Activated CD4-positive, alpha-beta memory T cell treated with anti-CD3 and anti-CD28 coated beads for 36 hours (primary cell): ENCODE data around the gene RGPD4. TPM values are rescaled to one million over a fixed set of nuclear protein-coding genes. Genes with fewer than 3 reads are reported as not detected.
"Not testable (repeated sequence)": the region's sequence is repeated elsewhere in the genome, so short reads cannot be mapped to it uniquely, and the experiment has no call there.

Experiments used
- CTCF ChIA-PET: fragments of 350-600 bp; sonication (Branson Sonifier 250); formaldehyde crosslinking; loops from one replicate; lab custom pipeline; 2021; ENCODE audit warnings: antibody characterized with exemption, inconsistent platforms; lab: Charles Lee
- POLR2A ChIA-PET: fragments of 350-600 bp; sonication (Branson Sonifier 250); formaldehyde crosslinking; loops from one replicate; lab custom pipeline; 2021; ENCODE audit warnings: antibody characterized with exemption; lab: Charles Lee
- DNase-seq: peaks from one replicate; pipeline ENCODE4 v3.0.0-alpha.2; 2020
- H3K27ac Mint-ChIP-seq: one replicate; pipeline ENCODE4 v1.8.0; 2021; ENCODE audit warnings: mixed read lengths
- H3K27me3 Mint-ChIP-seq: one replicate; pipeline ENCODE4 v1.8.0; 2021; ENCODE audit warnings: mixed read lengths
- H3K36me3 Mint-ChIP-seq: one replicate; pipeline ENCODE4 v1.8.0; 2021; ENCODE audit warnings: mixed read lengths
- H3K4me1 Mint-ChIP-seq: one replicate; pipeline ENCODE4 v1.8.0; 2021; ENCODE audit warnings: low read depth, mixed read lengths
- H3K4me3 Mint-ChIP-seq: one replicate; pipeline ENCODE4 v1.8.0; 2021; ENCODE audit warnings: mild to moderate bottlenecking, mixed read lengths
- H3K9me3 Mint-ChIP-seq: one replicate; pipeline ENCODE4 v1.8.0; 2021; ENCODE audit warnings: mixed read lengths
- intact Hi-C: fragments of 100-400 bp; cut with micrococcal nuclease; formaldehyde crosslinking; loops from one replicate; pipeline ENCODE4 v1.15.1; 2023
- total RNA-seq, 2 experiments: library from RNA; stranded (reverse); gene quantifications; one replicate each; pipeline ENCODE4 v1.2.3, GENCODE V29; 2021

RGPD4 gene
- total RNA-seq, 2 experiments from 2014 or later = 0.05 TPM; not detected in 1

DNA sequence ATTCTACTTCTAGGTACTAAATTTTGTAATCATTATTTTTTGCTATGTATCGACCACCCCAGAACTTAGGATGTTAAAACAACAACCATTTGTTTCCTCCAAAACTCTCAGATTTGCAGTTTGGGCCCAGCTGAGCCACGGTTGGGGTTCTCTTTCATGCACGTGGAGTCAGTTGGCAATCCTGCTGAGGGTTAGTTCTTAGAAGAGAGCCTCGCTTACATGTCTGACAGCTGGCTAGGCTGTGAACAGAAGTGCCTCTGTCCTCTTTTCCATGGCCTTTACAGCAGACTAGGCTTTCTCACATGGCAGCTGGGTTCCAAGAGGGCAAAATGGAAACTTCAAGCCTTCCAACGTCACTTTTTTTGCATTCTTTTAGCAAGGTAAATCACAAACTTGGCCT lies 9.3 kb upstream of the RGPD4 start:
- CTCF ChIA-PET = no interaction called here
- intact Hi-C loops = no loop called here
- H3K36me3 Mint-ChIP-seq = no peaks in the 10 kb centered on the region
- POLR2A ChIA-PET = no interaction called here
- no peaks in the 10 kb centered on the region for H3K27me3 Mint-ChIP-seq
- DNase-seq = no peak
- H3K4me1 Mint-ChIP-seq = no peaks in the 10 kb centered on the region
- no peaks in the 10 kb centered on the region for H3K9me3 Mint-ChIP-seq
- H3K27ac Mint-ChIP-seq = no peak overlapping the region
- no peak overlapping the region for H3K4me3 Mint-ChIP-seq

DNA sequence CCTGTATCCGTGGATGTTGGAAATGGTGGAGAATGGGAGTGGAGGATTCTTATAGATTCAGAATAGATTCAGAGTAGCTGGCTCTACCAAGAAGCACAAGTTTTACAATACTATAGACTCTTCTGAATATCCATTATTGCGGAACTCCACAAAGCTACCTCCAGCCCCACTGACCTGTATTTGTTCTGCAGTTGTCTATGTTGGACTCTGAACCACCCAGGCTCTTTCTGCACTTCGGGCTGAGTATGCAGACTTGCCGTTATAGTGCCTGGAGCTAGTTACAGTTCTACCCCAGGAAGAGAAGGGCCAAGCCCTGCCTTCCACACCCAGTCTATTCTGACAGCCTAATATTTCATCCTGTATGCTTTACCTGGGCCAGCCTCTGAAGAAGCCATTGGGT lies 4.4 kb upstream of the RGPD4 start:
- H3K27me3 Mint-ChIP-seq = no peaks in the 10 kb centered on the region
- no peak for DNase-seq
- no peaks in the 10 kb centered on the region for H3K4me1 Mint-ChIP-seq
- ChIA-PET POLR2A (no interaction called here), CTCF (no interaction called here)
- H3K27ac Mint-ChIP-seq = no peak overlapping the region
- H3K4me3 Mint-ChIP-seq = no peak overlapping the region
- intact Hi-C loops = no loop called here
- no peaks in the 10 kb centered on the region for H3K36me3 Mint-ChIP-seq
- H3K9me3 Mint-ChIP-seq = no peaks in the 10 kb centered on the region

DNA sequence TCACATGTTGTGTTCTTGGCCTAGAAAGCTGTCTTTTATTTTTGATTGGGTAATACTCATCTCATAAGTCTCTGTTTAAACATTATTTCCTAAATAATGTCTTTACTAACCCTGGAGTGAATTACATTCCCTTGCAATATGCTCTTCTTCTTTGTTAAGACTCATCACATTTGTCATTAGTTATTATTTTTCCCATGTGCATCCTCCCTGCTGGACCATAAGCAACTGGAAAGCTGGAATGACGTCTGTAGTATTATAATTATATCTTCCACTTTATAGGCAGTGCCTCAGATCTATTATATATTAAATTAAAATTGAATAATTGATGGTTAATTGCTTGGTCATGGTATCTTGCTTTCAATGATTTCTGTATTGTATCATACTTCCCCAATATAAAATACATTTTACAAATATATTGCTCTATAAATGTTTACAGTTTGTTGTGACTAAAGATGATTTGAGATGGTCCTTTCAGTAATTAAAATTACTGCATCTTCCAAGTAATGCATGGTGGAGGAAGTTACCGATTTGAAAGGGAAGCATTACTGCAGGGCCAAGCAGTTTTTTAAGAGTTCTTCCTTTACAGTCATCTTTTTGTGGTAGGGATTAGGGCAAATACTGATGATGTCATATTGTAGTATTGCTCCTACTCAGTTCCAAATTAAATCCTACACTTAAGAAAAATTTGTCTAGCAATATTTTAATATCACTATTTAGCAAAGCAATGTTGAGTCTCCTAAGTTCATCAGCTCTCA lies 2.1 kb upstream of the RGPD4 start:
- Mint-ChIP-seq H3K4me3 (no peak overlapping the region), H3K27me3 (no peaks in the 10 kb centered on the region), H3K27ac (no peak overlapping the region), H3K4me1 (no peaks in the 10 kb centered on the region), H3K9me3 (no peaks in the 10 kb centered on the region), H3K36me3 (no peaks in the 10 kb centered on the region)
- ChIA-PET POLR2A (no interaction called here), CTCF (no interaction called here)
- intact Hi-C loops = no loop called here
- no peak for DNase-seq

DNA sequence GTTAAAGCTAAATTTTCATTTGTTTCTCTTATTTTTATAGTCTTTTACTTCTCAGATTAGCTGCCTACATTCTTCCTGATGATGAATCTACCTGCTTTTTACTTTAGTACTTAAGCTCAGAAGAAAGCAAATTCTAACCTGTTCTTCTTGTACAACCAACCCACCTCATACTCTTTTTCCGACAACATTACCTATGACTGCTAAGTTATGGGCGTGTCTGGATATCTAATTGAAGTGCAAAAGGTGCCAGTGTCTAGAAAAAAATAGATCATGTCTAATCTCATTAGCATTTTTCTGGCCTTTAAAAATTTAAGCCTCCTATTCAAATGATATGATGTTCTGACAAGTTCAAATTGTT lies 1.5 kb upstream of the RGPD4 start:
- intact Hi-C loops = no loop called here
- Mint-ChIP-seq H3K4me3 (no peak overlapping the region), H3K4me1 (no peaks in the 10 kb centered on the region), H3K27ac (no peak overlapping the region), H3K9me3 (no peaks in the 10 kb centered on the region), H3K27me3 (no peaks in the 10 kb centered on the region), H3K36me3 (no peaks in the 10 kb centered on the region)
- DNase-seq = no peak
- ChIA-PET POLR2A (no interaction called here), CTCF (no interaction called here)

DNA sequence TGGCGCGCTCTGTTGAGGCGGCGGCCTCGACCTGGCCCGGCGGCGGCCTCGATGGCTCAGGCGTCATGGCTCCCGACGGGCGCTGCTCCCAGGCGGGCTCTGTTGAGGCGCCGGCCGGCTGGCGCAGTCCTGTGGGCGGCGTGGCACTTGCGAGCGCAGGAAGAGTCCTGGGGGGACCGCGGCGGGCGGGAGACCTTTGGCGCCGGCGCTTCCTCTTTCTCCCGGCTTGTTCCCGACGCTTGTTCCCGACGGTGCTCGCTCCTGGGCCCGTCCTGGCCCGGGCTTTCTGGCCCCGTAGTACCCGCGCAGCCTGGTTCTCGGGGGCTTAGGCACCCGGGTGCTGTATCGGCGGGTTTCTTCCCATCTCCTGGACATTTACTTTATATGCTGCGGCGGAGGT lies 2.8 kb downstream of the RGPD4 start:
- intact Hi-C loops = not testable (repeated sequence)

DNA sequence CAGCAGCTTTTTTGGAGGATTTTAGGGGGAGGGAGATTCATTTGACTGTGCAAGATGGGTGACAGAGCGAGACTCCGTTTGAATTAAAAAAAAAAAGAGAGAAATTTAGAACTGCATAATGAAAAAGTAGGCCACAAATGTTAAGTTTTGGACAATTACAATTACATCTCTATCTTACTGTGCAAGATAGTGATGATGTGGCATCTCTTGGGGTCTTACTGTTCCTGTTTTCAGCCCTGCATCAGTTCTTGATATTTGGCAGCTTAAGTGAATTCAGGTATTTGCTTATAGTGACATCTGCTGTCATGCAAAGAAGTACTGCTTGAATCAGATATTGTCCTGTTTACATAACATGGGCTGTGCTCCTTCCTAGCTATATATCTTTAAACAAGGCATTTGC lies 6.5 kb downstream of the RGPD4 start:
- not testable (repeated sequence) for H3K27ac Mint-ChIP-seq, H3K9me3 Mint-ChIP-seq, DNase-seq

More for the DNA sequence above, 2.8 kb downstream of the RGPD4 start:
- H3K36me3 Mint-ChIP-seq, DNase-seq, H3K4me1 Mint-ChIP-seq, H3K27me3 Mint-ChIP-seq, CTCF ChIA-PET, H3K4me3 Mint-ChIP-seq, POLR2A ChIA-PET, H3K9me3 Mint-ChIP-seq, H3K27ac Mint-ChIP-seq: not testable (repeated sequence)

DNA sequence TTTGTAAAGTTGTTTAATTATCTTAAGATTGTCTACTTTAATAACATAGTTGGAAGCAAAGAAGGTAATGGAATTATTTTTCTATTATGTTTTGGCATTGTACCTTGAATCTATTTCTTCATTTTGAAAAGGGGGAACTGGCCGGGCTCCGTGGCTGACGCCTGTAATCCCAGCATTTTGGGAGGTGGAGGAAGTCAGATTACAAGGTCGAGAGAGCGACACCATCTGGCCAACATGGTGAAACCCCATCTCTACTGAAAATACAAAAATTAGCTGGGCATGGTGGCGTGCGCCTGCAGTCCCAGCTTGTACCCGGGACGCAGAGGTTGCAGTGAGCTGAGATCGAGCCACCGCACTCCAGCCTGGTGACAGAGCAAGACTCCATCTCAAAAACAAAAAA lies 6.9 kb downstream of the RGPD4 start:
- H3K27ac Mint-ChIP-seq, POLR2A ChIA-PET, H3K9me3 Mint-ChIP-seq, H3K27me3 Mint-ChIP-seq, H3K36me3 Mint-ChIP-seq, H3K4me1 Mint-ChIP-seq, CTCF ChIA-PET, H3K4me3 Mint-ChIP-seq, intact Hi-C loops, DNase-seq: not testable (repeated sequence)

More for the DNA sequence above, 6.5 kb downstream of the RGPD4 start:
- H3K4me3 Mint-ChIP-seq, H3K4me1 Mint-ChIP-seq, H3K27me3 Mint-ChIP-seq, H3K36me3 Mint-ChIP-seq, CTCF ChIA-PET, intact Hi-C loops, POLR2A ChIA-PET: not testable (repeated sequence)

DNA sequence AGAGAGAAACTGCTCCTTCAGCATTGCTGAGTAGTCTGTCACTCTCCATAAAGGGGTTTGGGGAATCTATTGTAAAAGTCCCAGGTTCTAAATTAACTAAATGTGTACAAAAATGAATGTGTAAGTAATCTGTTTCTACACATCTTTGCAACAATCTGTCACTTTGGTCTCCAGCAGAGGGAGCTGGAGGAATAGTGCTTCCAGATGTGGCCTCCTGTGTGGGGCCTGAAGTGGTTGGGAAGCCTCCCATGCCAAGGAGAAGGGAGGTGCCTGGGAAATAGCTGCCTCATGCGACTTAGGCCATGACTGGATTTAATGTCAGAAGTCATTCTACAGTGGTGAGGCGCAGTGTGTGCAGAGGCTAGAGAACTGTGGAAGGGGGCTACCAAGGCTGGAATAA lies 89.4 kb downstream of the RGPD4 start:
- intact Hi-C loops, H3K4me1 Mint-ChIP-seq, H3K27me3 Mint-ChIP-seq, CTCF ChIA-PET, H3K4me3 Mint-ChIP-seq, H3K27ac Mint-ChIP-seq, POLR2A ChIA-PET, H3K36me3 Mint-ChIP-seq, H3K9me3 Mint-ChIP-seq, DNase-seq: not testable (repeated sequence)

DNA sequence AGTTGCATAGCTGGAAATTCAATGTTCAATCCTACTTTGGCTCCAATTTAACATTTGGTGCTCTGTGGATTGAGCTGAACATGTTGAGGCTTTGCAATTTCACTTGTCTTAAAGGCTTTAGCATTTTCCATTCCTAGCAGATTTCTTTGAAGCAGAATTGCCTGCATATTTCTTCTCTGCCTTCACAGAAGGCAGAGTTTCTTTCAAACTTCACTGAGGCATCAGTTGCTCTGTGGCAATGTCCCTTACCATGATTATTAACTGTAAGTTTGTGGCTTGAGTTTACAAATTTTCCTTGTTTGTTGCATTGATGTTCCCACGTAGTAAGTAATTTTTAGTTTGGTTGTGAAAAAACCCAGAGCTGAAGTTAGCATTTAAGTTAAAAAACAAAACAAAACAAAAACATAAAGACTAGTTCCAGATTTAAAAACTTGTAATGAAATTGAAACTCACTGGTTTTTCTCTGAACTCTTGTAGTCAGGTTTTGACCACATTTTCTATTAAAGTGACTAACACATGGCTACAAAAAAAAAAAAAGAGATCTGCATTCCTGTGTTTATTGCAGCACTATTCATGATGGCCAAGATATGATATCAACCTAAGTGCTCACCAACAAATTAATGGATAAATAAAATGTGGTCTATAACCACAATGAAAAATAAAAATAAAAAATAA lies 90.1 kb downstream of the RGPD4 start:
- intact Hi-C loops, H3K4me1 Mint-ChIP-seq, H3K27ac Mint-ChIP-seq, DNase-seq, H3K27me3 Mint-ChIP-seq, CTCF ChIA-PET, POLR2A ChIA-PET, H3K4me3 Mint-ChIP-seq, H3K36me3 Mint-ChIP-seq, H3K9me3 Mint-ChIP-seq: not testable (repeated sequence)

DNA sequence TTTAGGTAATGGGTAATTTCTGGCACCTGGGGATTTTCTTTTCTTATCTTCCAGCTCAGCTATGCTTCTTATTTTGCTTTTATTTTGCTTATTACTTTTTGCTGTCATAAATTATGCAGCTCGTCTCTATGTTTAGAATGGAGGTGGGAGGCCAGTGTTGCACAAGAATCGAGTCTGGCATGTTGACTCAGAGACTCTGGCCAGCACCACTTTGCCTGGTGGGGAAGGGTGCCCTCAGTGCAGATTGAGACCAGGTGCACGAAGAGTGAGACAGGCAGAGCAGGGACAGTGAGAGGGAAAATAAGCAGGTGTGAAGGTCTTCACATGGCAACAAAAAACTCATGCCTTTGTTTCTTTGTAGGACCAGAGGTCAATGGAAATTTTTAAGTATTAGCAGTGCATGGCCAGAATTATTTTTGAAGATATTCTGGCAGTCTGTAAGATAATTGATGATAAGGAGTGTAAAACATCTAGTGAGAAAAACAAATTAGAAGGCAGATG lies 100.4 kb downstream of the RGPD4 start:
- intact Hi-C loops = no loop called here
- Mint-ChIP-seq H3K4me1 (no peaks in the 10 kb centered on the region), H3K9me3 (no peaks in the 10 kb centered on the region), H3K36me3 (no peaks in the 10 kb centered on the region), H3K4me3 (no peak overlapping the region), H3K27me3 (no peaks in the 10 kb centered on the region), H3K27ac (no peak overlapping the region)
- no peak for DNase-seq
- ChIA-PET POLR2A (no interaction called here), CTCF (interaction anchor here (2.2 kb wide), 1 partner anchor 9 kb away, joined by 6 read pairs; no protein-coding TSS in a partner anchor)

DNA sequence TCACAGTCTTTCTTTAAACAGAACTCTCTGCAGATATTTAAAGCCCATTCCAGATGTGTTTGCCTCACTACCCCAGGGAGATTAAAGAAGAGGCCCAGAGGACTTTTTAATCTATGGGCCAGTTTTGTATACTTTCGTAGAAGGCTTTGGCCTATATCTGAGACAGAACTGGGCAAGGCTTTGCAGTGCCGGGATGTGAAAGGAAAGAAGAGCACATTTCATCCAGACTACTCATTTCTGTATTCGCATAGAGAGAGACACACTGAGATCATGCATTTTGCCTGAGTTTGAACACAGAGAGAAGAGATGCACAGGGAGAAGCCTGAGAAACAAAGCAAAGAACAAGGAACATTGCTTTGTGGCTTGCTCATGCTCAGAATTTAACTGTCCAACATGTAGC lies 104.7 kb downstream of the RGPD4 start:
- Mint-ChIP-seq H3K36me3 (no peaks in the 10 kb centered on the region), H3K4me1 (no peaks in the 10 kb centered on the region), H3K4me3 (no peak overlapping the region), H3K27me3 (no peaks in the 10 kb centered on the region), H3K27ac (no peak overlapping the region), H3K9me3 (no peaks in the 10 kb centered on the region)
- no peak for DNase-seq
- intact Hi-C loops = no loop called here
- ChIA-PET POLR2A (no interaction called here), CTCF (no interaction called here)

DNA sequence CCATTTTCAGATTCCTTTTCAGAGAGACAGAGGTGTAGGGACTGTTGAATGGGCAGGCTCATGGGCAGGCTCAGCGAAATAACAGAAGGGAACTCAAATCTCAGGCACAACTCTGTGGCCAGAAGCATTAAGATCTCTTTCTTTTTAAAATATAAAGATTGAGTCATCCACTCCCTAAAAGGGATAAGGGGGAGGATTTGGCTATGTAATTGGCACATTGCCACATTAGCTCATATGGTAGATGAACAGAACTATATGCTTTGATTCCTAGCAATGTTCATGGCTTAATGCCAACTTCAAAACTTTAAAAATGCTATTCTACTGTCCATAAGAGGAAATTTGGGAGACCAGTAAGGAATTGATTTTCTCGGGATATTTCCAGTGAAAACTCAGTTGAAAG lies 105.8 kb downstream of the RGPD4 start:
- H3K36me3 Mint-ChIP-seq = no peaks in the 10 kb centered on the region
- no peaks in the 10 kb centered on the region for H3K27me3 Mint-ChIP-seq

DNA sequence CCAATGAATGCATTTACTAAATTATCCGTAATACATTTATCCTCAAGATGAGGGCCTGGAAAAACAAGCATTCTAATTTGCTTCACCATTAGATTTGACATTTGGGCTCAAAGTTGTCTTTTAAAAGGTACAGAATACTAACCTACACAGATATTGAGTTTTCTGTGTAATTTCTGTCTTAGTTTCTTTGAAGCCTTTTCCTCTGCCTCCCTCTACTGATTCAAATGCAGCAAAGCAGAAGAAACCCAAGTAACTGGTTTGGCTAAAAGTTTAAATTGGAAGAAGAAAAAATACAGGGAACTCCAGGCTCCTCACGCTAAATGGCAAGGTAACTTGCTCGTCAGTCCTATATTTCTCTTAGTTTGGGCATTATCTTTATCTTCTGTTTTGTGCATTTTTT lies 106.3 kb downstream of the RGPD4 start:
- no peak for DNase-seq
- intact Hi-C loops = no loop called here
- H3K27ac Mint-ChIP-seq = no peak overlapping the region

More for the DNA sequence above, 105.8 kb downstream of the RGPD4 start:
- no peak overlapping the region for H3K4me3 Mint-ChIP-seq
- CTCF ChIA-PET = no interaction called here
- H3K9me3 Mint-ChIP-seq = no peaks in the 10 kb centered on the region
- intact Hi-C loops = no loop called here
- POLR2A ChIA-PET = no interaction called here
- no peak for DNase-seq
- no peaks in the 10 kb centered on the region for H3K4me1 Mint-ChIP-seq
- no peak overlapping the region for H3K27ac Mint-ChIP-seq

More for the DNA sequence above, 106.3 kb downstream of the RGPD4 start:
- H3K36me3 Mint-ChIP-seq = no peaks in the 10 kb centered on the region
- POLR2A ChIA-PET = no interaction called here
- no peaks in the 10 kb centered on the region for H3K27me3 Mint-ChIP-seq
- CTCF ChIA-PET = no interaction called here
- H3K4me3 Mint-ChIP-seq = no peak overlapping the region
- no peaks in the 10 kb centered on the region for H3K9me3 Mint-ChIP-seq
- H3K4me1 Mint-ChIP-seq = no peaks in the 10 kb centered on the region
